COR-L47 (cell line): ENCODE measurements around the gene SYNRG.

Experiments used
- DNase-seq: peaks from one replicate; lab custom pipeline; 2025; lab: John Stamatoyannopoulos, UW

The SYNRG gene

DNA sequence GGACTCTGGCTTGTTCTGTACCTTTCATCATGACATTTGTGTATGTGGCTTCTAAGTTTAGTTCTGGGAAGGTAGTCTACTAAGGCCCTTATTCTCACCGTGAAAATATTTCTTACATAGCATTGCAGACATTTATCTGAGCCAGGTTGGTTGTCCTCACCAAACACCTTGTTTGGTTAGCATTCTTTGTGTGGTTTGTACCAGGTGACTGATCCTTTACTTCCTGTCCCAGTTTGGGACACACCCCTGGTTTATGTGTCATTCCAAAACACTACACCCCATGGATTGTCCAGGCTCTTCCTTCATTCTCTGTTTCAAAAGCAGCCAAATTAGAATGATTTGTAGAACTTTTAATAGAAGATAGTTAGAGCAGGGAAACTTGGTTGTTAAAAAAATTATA, 142.7 kb downstream of the SYNRG start:
- DNase-seq = no peak

- DNase-seq = no peak
These were observed 144.1 kb downstream of the SYNRG start for GRCh38 chr17:37465069-37465616.
